B cell (primary cell): ENCODE measurements around the gene UGT1A4. TPM values are rescaled to one million over a fixed set of nuclear protein-coding genes. Genes with fewer than 3 reads are reported as not detected.

Source experiments
- ATAC-seq: fragments of 200-7000 bp; cut with Tn5 transposase; one replicate; pipeline ENCODE4 v1.10.0; 2021; ENCODE audit warnings: low read depth, mild to moderate bottlenecking, moderate number of reproducible peaks, moderate library complexity
- CTCF ChIA-PET: fragments of 350-600 bp; sonication (Branson Sonifier 250); formaldehyde crosslinking; loops from one replicate; lab custom pipeline; 2021; ENCODE audit warnings: antibody characterized with exemption, inconsistent platforms; lab: Charles Lee
- POLR2A ChIA-PET: fragments of 350-600 bp; sonication (Branson Sonifier 250); formaldehyde crosslinking; loops from one replicate; lab custom pipeline; 2021; ENCODE audit warnings: antibody characterized with exemption; lab: Charles Lee
- DNase-seq: peaks from one replicate; pipeline ENCODE4 v3.0.0; 2013
- H2AFZ ChIP-seq: 2 replicates; pipeline ENCODE4 v1.6.1; 2012; ENCODE audit warnings: mild to moderate bottlenecking, low read depth, low read length; ENCODE audit not compliant: insufficient read depth, poor library complexity, severe bottlenecking
- H3K27ac ChIP-seq, 2 donors: 1 replicate in 1 of 2; 2 replicates in 1 of 2; pipeline ENCODE4 v1.5.1; 2012 to 2013; ENCODE audit warnings: low read length in 2 of 2, mild to moderate bottlenecking in 2 of 2, moderate library complexity in 1 of 2
- H3K27me3 ChIP-seq, 4 experiments: fragments of 200-600 bp in 1 of 4; sonication (generic) in 1 of 4; replicated peaks in 1 of 4; 1 replicate in 2 of 4; 2 replicates in 2 of 4; pipeline versions ENCODE4 v1.6.1 to v1.7.0; 2013 to 2016; ENCODE audit warnings: low read length in 3 of 4, mild to moderate bottlenecking in 2 of 4, mixed read lengths in 1 of 4, moderate library complexity in 1 of 4; ENCODE audit not compliant: insufficient read depth in 4 of 4, control insufficient read depth in 3 of 4; ENCODE audit errors: control extremely low read depth in 1 of 4
- H3K36me3 ChIP-seq, 2 experiments: replicated peaks in 1 of 2; 1 replicate in 1 of 2; 2 replicates in 1 of 2; pipeline versions ENCODE4 v1.6.1 to v1.7.1; 2013; ENCODE audit warnings: low read length in 1 of 2; ENCODE audit not compliant: insufficient read depth in 2 of 2, control insufficient read depth in 1 of 2; ENCODE audit errors: control extremely low read depth in 1 of 2, extremely low read depth in 1 of 2
- H3K4me1 ChIP-seq, 2 donors: fragments of 200-600 bp in 1 of 2; sonication (generic) in 1 of 2; 1 replicate in 1 of 2; 2 replicates in 1 of 2; pipeline versions ENCODE4 v1.5.1 to v1.6.1; 2013 to 2017; ENCODE audit warnings: low read length in 2 of 2; ENCODE audit not compliant: control insufficient read depth in 2 of 2, insufficient read depth in 2 of 2
- H3K4me2 ChIP-seq: replicated peaks from 2 replicates; pipeline ENCODE3; 2012; ENCODE audit warnings: mild to moderate bottlenecking, low read depth, low read length; ENCODE audit not compliant: poor library complexity, severe bottlenecking
- H3K4me3 ChIP-seq, 5 experiments: fragments of 200-600 bp in 1 of 5; sonication (generic) in 1 of 5; 1 replicate in 3 of 5; 2 replicates in 2 of 5; pipeline versions ENCODE4 v1.5.1 to v1.7.0; 2011 to 2016; ENCODE audit warnings: low read length in 4 of 5, mild to moderate bottlenecking in 4 of 5, low read depth in 2 of 5, control low read depth in 1 of 5, moderate library complexity in 1 of 5; ENCODE audit not compliant: insufficient read depth in 1 of 5; ENCODE audit errors: control extremely low read depth in 1 of 5, extremely low read depth in 1 of 5
- H3K79me2 ChIP-seq: fragments of 200-600 bp; sonication (generic); one replicate; pipeline ENCODE4 v1.6.0; 2016; ENCODE audit warnings: low read length; ENCODE audit not compliant: control insufficient read depth, insufficient read depth
- H3K9ac ChIP-seq: fragments of 200-600 bp; sonication (generic); 2 replicates; pipeline ENCODE4 v1.6.1; 2017; ENCODE audit warnings: mild to moderate bottlenecking, low read length, moderate library complexity
- H3K9me3 ChIP-seq, 3 donors: one replicate each; pipeline versions ENCODE4 v1.6.1 to v1.7.1; 2013; ENCODE audit warnings: low read length in 2 of 3; ENCODE audit not compliant: control insufficient read depth in 2 of 3, insufficient read depth in 1 of 3; ENCODE audit errors: control extremely low read depth in 1 of 3
- H4K20me1 ChIP-seq: 2 replicates; pipeline ENCODE4 v1.6.0; 2012; ENCODE audit warnings: mild to moderate bottlenecking, low read length; ENCODE audit not compliant: insufficient read depth, control insufficient read depth, poor library complexity, severe bottlenecking
- H3K27ac Mint-ChIP-seq: one replicate; pipeline ENCODE4 v1.8.0; 2021; ENCODE audit warnings: mixed read lengths
- H3K27me3 Mint-ChIP-seq: one replicate; pipeline ENCODE4 v1.8.0; 2021; ENCODE audit warnings: mixed read lengths
- H3K4me1 Mint-ChIP-seq: one replicate; pipeline ENCODE4 v1.8.0; 2021; ENCODE audit warnings: mixed read lengths
- H3K4me3 Mint-ChIP-seq: one replicate; pipeline ENCODE4 v1.8.0; 2021; ENCODE audit warnings: mixed read lengths
- H3K9me3 Mint-ChIP-seq: one replicate; pipeline ENCODE4 v1.8.0; 2022; ENCODE audit warnings: mixed read lengths; ENCODE audit not compliant: insufficient read depth
- EZH2 ChIP-seq: IDR thresholded peaks from 2 replicates; pipeline ENCODE4 v1.6.1; 2012; ENCODE audit warnings: borderline replicate concordance, low read depth, mild to moderate bottlenecking, moderate library complexity, low read length; ENCODE audit not compliant: insufficient read depth, poor library complexity, severe bottlenecking
- WGBS: methylation state at CpG from one replicate; pipeline ENCODE4 v1.1.5; 2013; ENCODE audit warnings: missing lambda C conversion rate; ENCODE audit not compliant: insufficient coverage; 5-methylcytosine and 5-hydroxymethylcytosine counted together
- intact Hi-C: fragments of 100-400 bp; cut with micrococcal nuclease; formaldehyde crosslinking; loops from one replicate; pipeline ENCODE4 v1.10.0; 2022
- polyA plus RNA-seq: library from polyadenylated mRNA; depleted of rRNA; stranded (reverse); fragments of >200 nt; gene quantifications from 2 replicates; pipeline ENCODE4 v1.2.3, GENCODE V29; 2012
- total RNA-seq, 2 donors: library from RNA; stranded (reverse); fragments of 120-200 nt in 1 of 2; gene quantifications; 1 replicate in 1 of 2; 2 replicates in 1 of 2; pipeline versions ENCODE4 v1.2.3 to v1.2.4, GENCODE V29; 2013 to 2022
- TF ChIP-seq, protein P1 (sequence below): fragments of 200-600 bp; IDR thresholded peaks from one replicate; pipeline ENCODE4 v1.8.0; 2022; ENCODE audit warnings: antibody characterized with exemption, mild to moderate bottlenecking

Gene UGT1A4
- total and polyA plus RNA-seq, 2 donors (not counting 1 experiment from before 2014, with no cell fraction given), result not detected

DNA sequence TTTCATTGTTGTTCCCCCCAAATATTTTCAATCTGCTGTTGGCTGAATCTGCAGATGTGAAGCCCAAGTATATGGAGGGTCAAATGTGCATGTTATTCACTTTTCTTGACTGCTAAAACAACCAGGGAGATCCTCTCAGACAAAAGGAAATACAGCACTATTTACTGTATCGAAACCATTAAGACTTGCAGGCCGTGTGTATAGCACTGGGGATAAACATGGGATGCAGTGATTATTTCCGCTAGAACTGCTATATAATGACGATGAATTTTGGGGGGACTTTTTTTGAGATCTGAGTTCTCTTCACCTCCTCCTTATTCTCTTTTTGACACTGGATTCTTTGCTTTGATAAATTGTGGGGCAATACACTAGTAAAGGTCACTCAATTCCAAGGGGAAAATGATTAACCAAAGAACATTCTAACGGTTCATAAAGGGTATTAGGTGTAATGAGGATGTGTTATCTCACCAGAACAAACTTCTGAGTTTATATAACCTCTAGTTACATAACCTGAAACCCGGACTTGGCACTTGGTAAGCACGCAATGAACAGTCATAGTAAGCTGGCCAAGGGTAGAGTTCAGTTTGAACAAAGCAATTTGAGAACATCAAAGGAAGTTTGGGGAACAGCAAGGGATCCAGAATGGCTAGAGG is 38.0 kb downstream of the UGT1A4 start:
- DNase-seq, result no peak
- Histone ChIP-seq H3K36me3 (no peaks in the 10 kb centered on the region), H3K27ac (no peak overlapping the region), H3K79me2 (no peaks in the 10 kb centered on the region), H4K20me1 (no peaks in the 10 kb centered on the region), H3K9me3 (peaks cover 0 to 7% (median 0%) of the 10 kb centered on the region in 3 donors), H3K9ac (no peak overlapping the region), H3K4me3 (no peak overlapping the region), H2AFZ (no peak overlapping the region), H3K27me3 (no peaks in the 10 kb centered on the region), H3K4me2 (no peak overlapping the region), H3K4me1 (no peaks in the 10 kb centered on the region)
- Mint-ChIP-seq H3K4me3 (no peak overlapping the region), H3K27ac (no peak overlapping the region), H3K9me3 (no peaks in the 10 kb centered on the region), H3K4me1 (no peaks in the 10 kb centered on the region), H3K27me3 (peaks cover 16% of the 10 kb centered on the region)
- 100% methylated on average over 1 of the region's 7 CpGs for WGBS
- ATAC-seq, result no peak
- TF ChIP-seq EZH2, result no peak
- TF ChIP-seq, protein P1, sequence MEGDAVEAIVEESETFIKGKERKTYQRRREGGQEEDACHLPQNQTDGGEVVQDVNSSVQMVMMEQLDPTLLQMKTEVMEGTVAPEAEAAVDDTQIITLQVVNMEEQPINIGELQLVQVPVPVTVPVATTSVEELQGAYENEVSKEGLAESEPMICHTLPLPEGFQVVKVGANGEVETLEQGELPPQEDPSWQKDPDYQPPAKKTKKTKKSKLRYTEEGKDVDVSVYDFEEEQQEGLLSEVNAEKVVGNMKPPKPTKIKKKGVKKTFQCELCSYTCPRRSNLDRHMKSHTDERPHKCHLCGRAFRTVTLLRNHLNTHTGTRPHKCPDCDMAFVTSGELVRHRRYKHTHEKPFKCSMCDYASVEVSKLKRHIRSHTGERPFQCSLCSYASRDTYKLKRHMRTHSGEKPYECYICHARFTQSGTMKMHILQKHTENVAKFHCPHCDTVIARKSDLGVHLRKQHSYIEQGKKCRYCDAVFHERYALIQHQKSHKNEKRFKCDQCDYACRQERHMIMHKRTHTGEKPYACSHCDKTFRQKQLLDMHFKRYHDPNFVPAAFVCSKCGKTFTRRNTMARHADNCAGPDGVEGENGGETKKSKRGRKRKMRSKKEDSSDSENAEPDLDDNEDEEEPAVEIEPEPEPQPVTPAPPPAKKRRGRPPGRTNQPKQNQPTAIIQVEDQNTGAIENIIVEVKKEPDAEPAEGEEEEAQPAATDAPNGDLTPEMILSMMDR, result no peak
- CTCF ChIA-PET, result no interaction called here
- POLR2A ChIA-PET, result no interaction called here
- intact Hi-C loops, result no loop called here

DNA sequence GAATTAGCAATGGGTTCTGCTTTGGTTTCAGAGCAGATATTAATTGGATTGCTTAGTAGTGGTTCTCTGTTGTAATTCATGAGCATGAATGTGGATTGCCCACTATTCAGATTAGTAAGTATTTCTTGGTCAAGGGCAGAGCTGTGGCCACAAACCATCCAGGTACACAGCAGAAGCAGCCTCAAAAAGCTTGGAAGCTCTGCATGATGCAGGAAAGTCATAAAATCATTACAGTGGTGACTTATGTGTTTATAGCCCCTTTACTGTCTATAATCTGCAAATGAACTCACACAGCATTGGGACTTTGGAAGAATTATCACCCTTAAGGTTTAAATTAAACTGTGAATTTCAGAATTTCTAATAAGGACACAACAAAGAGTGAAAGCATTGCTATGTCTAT is 39.6 kb downstream of the UGT1A4 start:
- H3K4me3 ChIP-seq, result no peak overlapping the region
- ATAC-seq, result no peak
- no peaks in the 10 kb centered on the region for H3K4me1 ChIP-seq
- H3K4me2 ChIP-seq, result no peak overlapping the region
- no peak overlapping the region for H2AFZ ChIP-seq
- Mint-ChIP-seq H3K27me3 (peaks cover 20% of the 10 kb centered on the region), H3K9me3 (no peaks in the 10 kb centered on the region), H3K4me1 (no peaks in the 10 kb centered on the region), H3K27ac (no peak overlapping the region), H3K4me3 (no peak overlapping the region)
- H3K9ac ChIP-seq, result no peak overlapping the region
- intact Hi-C loops, result no loop called here
- H3K9me3 ChIP-seq, result peaks cover 0 to 7% (median 0%) of the 10 kb centered on the region in 3 donors
- TF ChIP-seq, protein P1, result no peak
- TF ChIP-seq EZH2, result no peak
- no peak for DNase-seq
- ChIA-PET CTCF (no interaction called here), POLR2A (no interaction called here)
- H4K20me1 ChIP-seq, result no peaks in the 10 kb centered on the region
- H3K79me2 ChIP-seq, result no peaks in the 10 kb centered on the region
- no peak overlapping the region for H3K27ac ChIP-seq
- no peaks in the 10 kb centered on the region for H3K36me3 ChIP-seq
- H3K27me3 ChIP-seq, result no peaks in the 10 kb centered on the region
